Measurements from ENCODE around the gene CRLF3. TPM values are rescaled to one million over a fixed set of nuclear protein-coding genes. Genes with fewer than 3 reads are reported as not detected.
"Not testable (repeated sequence)": the region's sequence is repeated elsewhere in the genome, so short reads cannot be mapped to it uniquely, and the experiment has no call there.

CRLF3 gene
- total RNA-seq, 4 donors from 2014 or later: 15.8 to 23.1 (median 19.4) TPM

DNA sequence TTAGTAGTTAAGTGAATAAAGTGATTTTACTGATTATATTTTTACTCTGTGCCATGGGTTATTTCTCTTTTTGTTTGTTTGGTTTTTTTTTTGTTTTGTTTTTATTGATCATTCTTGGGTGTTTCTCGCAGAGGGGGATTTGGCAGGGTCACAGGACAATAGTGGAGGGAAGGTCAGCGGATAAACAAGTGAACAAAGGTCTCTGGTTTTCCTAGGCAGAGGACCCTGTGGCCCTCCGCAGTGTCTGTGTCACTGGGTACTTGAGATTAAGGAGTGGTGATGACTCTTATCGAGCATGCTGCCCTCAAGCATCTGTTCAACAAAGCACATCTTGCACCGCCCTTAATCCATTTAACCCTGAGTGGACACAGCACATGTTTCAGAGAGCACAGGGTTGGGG is 88.8 kb downstream of the CRLF3 start:
- H3K27ac ChIP-seq; intact Hi-C loops (cut with DNase I; ENCODE audit: low total_unique reads); in situ Hi-C loops (cut with MboI; ENCODE audit: low pct_ligation_motif_present in 1 of 4, low pct_unique_long_range_greater_than_20kb in 1 of 4, low sequenced_read_pairs in 3 of 4); H3K27me3 ChIP-seq; DNase-seq; H3K36me3 ChIP-seq; H3K4me3 ChIP-seq; H3K9me3 ChIP-seq: not testable (repeated sequence)
- WGBS, 2 donors (ENCODE audit: low coverage in 1 of 2): 90% methylated on average over 3 to 5 of the region's 5 CpGs
- peaks cover 0 to 18% (median 7%) of the 10 kb centered on the region in 4 donors for H3K4me1 ChIP-seq

- 95 to 100% methylated on average over 3 to 9 of the region's 9 CpGs for WGBS, 2 donors (ENCODE audit: low coverage in 1 of 2)
- intact Hi-C loops (cut with DNase I; ENCODE audit: low total_unique reads); H3K4me3 ChIP-seq; H3K27ac ChIP-seq; H3K36me3 ChIP-seq; H3K9me3 ChIP-seq; in situ Hi-C loops (cut with MboI; ENCODE audit: low pct_ligation_motif_present in 1 of 4, low pct_unique_long_range_greater_than_20kb in 1 of 4, low sequenced_read_pairs in 3 of 4); DNase-seq; H3K27me3 ChIP-seq: not testable (repeated sequence)
- peaks cover 0 to 19% (median 8%) of the 10 kb centered on the region in 4 donors for H3K4me1 ChIP-seq
These were observed 89.3 kb downstream of the CRLF3 start for GRCh38 chr17:30735206-30735605.

GRCh38 chr17:30734153-30734552 is 90.3 kb downstream of the CRLF3 start:
- 93 to 96% methylated on average over 10 to 14 of the region's 14 CpGs for WGBS, 2 donors (ENCODE audit: low coverage in 1 of 2)
- peaks cover 0 to 19% (median 8%) of the 10 kb centered on the region in 4 donors for H3K4me1 ChIP-seq
- intact Hi-C loops (cut with DNase I; ENCODE audit: low total_unique reads); in situ Hi-C loops (cut with MboI; ENCODE audit: low pct_ligation_motif_present in 1 of 4, low pct_unique_long_range_greater_than_20kb in 1 of 4, low sequenced_read_pairs in 3 of 4); H3K36me3 ChIP-seq; DNase-seq; H3K27me3 ChIP-seq; H3K4me3 ChIP-seq; H3K9me3 ChIP-seq; H3K27ac ChIP-seq: not testable (repeated sequence)

Small RNA genes lying within 50 kb of the gene (small RNA-seq; reads per million reads assigned to genes)
- gene RNU6-298P: 0 reads per million in 4 donors

Other genes with a start within 250 kb of the CRLF3 start
- gene ATAD5, start 7.3 kb upstream of the CRLF3 start, total RNA-seq: 1 to 10 TPM in 3 of 4 donors, under 1 TPM in 1; 0.75 to 2.7 (median 1.2) TPM
- gene TEFM, start 81.5 kb upstream of the CRLF3 start, total RNA-seq: 10 to 100 TPM in 2 of 4 donors, 1 to 10 TPM in 2; 1.8 to 15.0 (median 8.9) TPM
- gene ADAP2, start 97.3 kb upstream of the CRLF3 start, total RNA-seq: 10 to 100 TPM in 2 of 4 donors, 1 to 10 TPM in 1, not detected in 1; 8.6 to 12.3 (median 11.9) TPM
- 10 to 100 TPM in 3 of 4 donors, 1 to 10 TPM in 1; 9.0 to 34.1 (median 25.0) TPM for gene RNF135, start 146.3 kb upstream of the CRLF3 start, total RNA-seq